Measurements from ENCODE around the gene TRPC6.

The TRPC6 gene

DNA sequence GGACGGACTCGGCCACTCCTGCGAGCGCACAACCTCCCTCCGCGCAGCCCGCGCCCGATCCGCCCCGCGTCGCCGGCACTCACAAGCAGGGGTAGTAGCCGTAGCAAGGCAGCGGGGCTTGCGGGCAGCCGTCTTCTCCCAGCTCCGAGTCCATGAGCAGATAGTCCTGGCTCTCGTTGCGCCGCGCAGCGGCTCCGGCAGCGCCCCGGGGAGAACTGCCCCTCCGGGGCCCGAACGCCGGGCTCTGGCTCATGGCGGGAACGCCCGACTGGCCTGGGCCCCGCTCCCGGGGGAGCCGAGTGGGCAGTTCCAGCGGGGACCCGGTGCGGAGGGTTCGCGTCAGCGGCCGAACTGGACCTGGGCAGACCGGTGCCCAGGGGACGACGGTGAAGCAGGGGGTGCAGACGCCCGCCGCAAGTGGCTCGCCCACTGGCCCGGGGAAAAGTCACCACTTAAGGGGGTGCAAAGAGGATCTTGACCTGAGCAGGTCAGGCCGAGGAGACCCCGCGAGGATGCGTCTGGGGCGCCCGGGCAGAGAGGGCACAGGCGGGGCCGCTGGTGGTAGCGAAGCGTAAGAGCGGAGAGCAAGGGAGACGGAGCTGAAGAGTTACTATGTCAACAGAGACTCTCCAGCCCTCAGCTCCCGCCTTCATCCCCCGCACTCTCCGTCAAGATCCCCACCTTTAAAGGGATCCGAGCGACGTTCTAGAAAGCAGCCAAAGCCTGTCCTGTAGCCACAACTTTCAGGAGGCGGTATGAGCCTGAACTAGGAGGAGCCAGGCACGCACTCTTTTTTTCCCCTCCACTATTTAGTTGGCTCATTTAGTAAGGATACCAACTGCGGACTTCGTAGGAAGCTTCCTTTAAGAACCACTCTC is at the start of gene TRPC6:
Gene TRPC6 (minus strand): TSS at position 757 of the 878 bp plus-strand sequence. CDS start 504 bp downstream, at position 253.
- DNase-seq: no peak

GRCh38 chr11:101620026-101620425 is 36.2 kb upstream of the TRPC6 start:
- DNase-seq: no peak

- DNase-seq: no peak
These were observed 34.9 kb upstream of the TRPC6 start for GRCh38 chr11:101618709-101619108.

DNA sequence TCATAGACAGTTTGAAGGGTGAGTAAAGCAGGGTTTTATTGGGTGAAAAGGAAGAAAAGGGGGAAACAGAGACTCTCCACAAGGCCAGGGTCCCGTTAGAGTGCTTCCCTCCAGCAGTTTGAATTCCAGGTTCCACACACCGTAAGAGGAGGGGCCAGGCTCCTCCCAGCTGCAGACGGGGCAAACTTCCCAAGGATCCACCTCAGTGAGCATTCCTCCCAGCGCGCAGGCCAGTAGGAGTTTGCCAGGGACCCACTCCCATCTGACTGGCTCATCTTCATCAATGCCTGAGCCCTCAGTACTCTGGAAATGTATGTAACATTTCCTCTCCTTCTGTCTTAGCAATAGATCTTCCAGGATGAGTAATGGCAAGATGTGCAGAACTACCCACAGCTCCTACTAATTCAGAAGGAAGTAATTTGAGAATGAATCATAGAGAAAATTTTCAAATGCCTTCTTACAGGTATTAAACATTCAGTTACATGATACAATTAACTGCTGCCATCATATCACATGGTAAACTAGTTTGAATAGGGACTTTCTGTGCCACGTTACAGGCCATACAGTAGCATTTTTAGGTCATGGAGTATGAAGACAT is 34.0 kb upstream of the TRPC6 start:
- DNase-seq: no peak

GRCh38 chr11:101612481-101612880 is 28.7 kb upstream of the TRPC6 start:
- DNase-seq: no peak

DNA sequence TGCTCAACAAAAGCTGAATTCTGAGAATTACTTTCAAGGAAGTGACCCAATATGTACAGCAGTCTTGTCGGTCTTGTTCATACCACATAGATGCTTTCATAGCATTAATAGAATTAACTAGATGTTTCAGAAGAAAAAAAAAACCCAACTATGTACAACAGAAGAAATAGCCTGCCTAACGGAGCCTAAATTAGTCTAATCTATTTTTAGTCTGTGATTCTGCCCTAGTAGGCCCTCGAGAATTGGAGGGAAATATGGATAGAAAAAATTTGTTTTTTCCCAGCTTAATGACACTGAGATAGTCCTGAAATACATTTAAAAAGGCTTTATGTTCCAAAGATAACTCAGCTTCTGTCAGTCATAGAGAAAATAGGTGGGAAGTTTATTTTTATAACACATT is 17.1 kb upstream of the TRPC6 start:
- no peak for DNase-seq

GRCh38 chr11:101586965-101587364 is 3.2 kb upstream of the TRPC6 start:
- no peak for DNase-seq

GRCh38 chr11:101584655-101585054 is 848 bp upstream of the TRPC6 start:
- no peak for DNase-seq

DNA sequence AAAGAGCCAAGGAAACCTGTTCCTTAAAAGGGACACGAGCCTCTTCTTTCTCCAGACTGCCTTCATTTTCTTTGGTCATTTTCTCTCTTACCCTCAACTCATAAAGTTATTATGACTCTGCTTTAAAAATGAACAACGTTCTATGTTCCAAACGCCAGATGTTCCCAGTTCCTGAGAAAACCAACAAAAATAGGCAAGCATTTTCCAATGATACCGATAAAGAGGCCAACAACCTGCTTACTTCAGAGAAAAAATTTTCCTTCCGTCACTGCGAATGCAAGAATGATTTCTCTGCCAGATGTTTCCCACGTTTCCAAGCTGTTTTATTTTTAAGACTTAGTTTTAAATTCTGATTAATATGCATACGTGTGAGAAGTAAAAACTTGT is 315 bp upstream of the TRPC6 start:
- no peak for DNase-seq

DNA sequence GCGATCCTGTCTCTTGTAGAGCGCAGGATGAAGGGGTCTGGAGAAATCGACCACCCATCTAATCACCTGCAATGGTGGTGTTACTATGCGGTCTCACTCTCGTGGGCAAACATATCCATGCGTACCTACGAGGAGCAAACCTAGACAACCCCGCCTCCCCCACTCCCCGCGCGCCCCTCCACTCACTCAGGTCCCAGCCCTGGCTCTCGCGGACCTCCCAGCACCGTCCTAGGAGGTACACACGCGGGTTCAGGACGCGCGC is 887 bp downstream of the TRPC6 start:
- DNase-seq: no peak

GRCh38 chr11:101582236-101582988 is 1.4 kb downstream of the TRPC6 start:
- DNase-seq: no peak

DNA sequence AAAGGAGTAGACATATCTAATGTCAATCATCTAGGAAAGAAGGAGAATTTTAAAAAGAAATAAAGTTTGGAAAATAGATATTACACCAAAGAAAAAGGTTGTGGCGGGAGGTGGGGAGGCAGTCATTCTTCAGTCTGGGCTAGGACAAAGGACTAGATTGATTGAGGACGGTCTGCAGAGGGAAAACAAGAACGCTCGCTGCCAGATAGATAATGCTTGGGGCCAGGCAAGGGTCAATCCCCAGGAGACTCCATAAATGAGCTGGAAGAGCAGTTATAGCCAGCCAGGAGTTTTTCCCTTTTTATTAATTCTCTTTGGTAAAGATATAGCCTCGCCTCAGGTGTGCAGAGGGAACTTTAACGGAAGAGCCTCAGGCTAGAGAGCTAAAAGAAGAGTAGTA is 6.3 kb downstream of the TRPC6 start:
- no peak for DNase-seq

DNA sequence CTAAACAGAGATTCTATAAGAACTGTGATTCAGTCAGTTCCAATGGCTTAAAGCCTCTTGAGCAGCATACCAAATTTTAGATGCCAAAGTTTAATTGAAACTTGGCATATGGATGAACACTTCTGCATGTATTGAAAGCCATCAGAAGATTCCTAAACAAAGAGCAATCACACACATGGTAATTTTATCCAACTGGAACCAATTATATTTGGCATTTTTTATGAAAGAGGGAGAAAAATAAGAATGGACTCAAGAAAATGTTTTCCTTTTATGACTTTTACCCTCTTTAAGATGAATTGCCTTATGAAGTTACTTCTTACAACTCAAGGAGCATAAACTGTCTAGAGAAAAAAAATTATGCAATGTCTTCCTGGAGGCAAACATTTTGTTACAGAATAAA is 7.4 kb downstream of the TRPC6 start:
- no peak for DNase-seq

DNA sequence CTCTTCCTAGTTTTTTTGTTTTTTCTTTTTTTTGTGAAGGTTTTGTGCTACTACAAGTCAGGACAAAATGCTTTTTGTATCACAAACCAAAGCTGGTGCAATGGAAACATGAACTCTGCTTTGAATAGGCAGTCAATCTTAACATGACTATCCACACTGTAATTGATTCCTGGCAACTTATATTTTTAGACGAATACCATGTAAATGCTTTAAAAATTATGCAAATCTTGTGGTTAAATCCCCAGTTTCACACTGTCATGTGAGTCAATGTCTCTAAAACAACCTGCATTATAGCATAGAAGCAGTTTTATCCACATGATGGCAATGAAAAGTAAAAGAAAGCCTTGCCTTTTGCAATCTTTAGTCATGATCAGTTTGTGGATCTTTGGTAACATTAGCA is 8.9 kb downstream of the TRPC6 start:
- no peak for DNase-seq

GRCh38 chr11:101567071-101567470 is 16.7 kb downstream of the TRPC6 start:
- DNase-seq: no peak

GRCh38 chr11:101566626-101567025 is 17.2 kb downstream of the TRPC6 start:
- no peak for DNase-seq

DNA sequence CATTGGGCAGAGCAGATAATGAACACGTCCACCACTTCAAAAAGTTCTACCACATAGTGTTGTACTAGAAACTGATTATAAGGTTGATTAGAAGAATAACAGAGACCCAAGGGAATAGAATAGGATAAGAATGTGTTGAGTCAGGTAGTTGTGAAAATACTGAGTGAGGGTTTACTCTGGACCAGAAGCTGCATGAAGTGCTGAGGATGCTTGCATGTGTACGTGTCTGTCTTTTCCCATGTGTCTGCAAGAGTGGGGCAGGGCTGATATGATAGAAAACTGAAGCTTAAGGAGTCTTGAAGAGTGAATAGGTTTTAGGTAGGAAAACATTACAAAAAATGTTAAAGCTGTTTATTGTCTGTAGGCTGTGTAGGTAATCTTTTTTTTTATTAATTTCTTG is 20.6 kb downstream of the TRPC6 start:
- DNase-seq: no peak

DNA sequence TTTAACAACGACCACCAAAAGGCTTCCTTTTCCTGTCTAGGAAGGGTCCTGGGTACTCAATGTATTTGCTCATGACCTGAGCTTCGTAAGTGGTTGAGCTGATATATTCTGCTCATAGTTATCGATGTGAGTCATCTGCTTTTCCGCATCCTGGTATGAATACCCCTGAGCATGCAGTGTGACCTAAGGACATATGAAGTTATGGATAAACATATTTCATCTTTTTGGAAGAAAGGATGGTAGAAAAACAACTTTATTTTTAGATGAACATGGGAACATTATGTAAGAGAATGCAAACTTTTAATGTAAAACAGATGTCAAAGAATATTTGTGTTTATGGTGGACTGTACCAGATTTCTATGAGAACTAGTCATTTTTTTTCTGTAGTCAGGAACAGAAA is 28.4 kb downstream of the TRPC6 start:
- DNase-seq: no peak

- no peak for DNase-seq
These were observed 29.9 kb downstream of the TRPC6 start for GRCh38 chr11:101553891-101554292.

GRCh38 chr11:101552888-101553287 is 30.9 kb downstream of the TRPC6 start:
- DNase-seq: no peak

DNA sequence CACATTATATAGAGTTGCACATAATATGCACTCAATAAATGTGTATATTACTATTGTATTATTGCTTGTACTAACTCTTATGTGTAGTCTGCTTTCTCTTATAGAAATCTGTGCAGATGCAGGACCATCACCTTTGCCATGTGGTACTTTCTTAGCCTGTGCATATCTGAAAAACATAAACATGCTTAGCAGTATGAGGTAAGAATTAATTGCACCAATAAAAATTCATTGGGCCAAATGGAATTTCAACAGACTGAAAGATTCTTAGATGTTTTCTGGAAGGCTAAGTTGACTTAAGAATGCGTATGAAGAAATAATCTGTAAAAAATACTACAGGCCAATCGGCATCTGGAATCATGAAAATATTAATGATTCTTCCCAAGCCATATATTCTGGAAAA is 55.3 kb downstream of the TRPC6 start:
- DNase-seq: no peak

DNA sequence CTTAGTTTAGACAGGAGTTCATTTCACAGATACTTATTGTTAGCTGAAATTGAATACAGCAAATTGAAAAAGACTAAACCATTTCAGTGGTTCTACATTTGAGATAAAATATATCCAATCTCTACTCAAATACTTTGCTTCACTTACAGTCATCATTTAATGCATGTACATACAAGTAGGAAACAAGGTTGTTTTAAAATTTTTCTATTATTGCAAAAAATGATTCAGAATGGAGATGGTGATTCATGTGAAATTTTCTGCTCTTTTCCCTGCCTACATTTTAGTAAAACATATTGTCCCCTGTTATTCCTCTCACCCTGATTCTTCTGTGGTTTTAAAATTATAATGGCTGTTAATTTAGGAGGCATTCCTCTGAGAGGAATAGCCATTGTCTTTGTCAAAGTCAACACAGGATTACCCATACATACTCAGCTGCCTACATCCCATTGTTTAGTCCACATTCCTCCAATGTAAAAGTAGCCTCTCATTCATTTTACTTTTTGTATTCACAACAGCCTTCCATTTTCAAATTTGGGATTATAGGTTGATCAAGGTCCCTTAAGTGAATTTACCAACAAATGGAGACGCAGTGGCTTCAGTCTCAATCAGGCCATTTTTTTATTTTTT is 60.1 kb downstream of the TRPC6 start:
- no peak for DNase-seq

DNA sequence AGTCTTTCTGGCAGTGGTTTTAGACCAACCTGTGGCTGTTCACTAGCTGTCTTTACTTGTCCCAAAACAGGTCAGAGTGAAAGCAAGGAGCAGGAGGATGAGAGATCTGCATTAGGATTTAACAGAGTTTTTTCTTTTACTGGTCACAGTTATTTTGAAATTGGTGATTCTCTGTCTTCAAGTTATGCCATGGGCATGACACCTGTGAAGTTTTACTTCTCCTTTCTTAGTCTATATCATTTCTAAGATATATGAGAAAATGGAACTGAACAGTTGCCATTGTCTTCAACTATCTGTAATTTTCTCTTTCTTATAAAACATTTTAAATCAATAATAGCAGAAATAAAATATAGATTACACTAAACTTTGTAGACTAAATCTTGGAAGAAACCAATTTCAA is 60.6 kb downstream of the TRPC6 start:
- DNase-seq: no peak

DNA sequence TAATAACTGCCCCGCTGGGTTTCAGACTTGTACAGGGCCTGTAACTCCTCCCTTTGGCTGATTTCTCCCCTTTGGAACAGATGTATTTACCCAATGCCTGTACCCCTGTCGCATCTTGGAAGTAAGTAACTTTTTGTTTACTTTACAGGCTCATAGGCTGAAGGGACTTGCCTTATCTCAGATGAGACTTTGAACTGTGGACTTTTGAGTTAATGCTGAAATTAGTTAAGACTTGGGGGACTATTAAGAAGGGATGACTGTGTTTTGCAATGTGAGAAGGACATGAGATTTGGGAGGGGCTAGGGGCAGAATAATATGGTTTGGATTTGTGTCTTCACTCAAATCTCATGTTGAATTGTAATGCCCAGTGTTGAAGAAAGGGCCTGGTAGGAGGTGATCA is 62.0 kb downstream of the TRPC6 start:
- DNase-seq: no peak

Data from activated effector memory CD4-positive, alpha-beta T cell treated with Interleukin-2 at 50 U/mL for 16 hours (primary cell).